ENCODE measurements around the gene AXL.
"Not testable (repeated sequence)": the region's sequence is repeated elsewhere in the genome, so short reads cannot be mapped to it uniquely, and the experiment has no call there.

The AXL gene

DNA sequence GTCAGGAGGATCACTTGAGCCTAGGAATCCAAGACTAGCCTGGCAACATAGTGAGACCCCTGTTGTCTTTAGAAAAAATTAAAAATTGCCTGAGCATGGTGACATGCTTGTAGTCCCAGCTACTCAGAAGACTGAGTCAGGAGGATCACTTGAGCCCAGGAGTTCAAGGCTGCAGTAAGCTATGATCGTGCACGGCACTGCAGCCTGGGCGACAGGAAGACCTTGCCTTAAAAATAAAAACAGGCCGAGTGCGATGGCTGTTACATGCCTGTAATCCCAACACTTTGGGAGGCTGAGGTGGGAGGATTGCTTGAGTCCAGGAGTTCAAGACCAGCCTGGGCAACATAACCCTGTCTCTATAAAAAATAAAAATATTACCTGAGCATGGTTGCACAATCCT lies 50.5 kb downstream of the AXL start:
- Histone ChIP-seq H3K36me3 (ENCODE audit: control insufficient read depth in 5 of 5, insufficient read depth in 5 of 5, low read length in 5 of 5) (peaks cover 27 to 68% (median 60%) of the 10 kb centered on the region in 5 donors), H3K27me3 (ENCODE audit: control insufficient read depth in 5 of 5, insufficient read depth in 4 of 5, low read length in 5 of 5) (no peaks in the 10 kb centered on the region), H3K27ac (ENCODE audit: low read depth, low read length) (no peak overlapping the region), H3K4me3 (ENCODE audit: low read depth in 1 of 5, low read length in 5 of 5) (no peak overlapping the region), H3K9ac (ENCODE audit: low read length in 5 of 5) (no peak overlapping the region), H3K4me1 (ENCODE audit: control insufficient read depth in 5 of 5, insufficient read depth in 5 of 5, low read length in 5 of 5) (peaks cover 4 to 33% (median 29%) of the 10 kb centered on the region in 5 donors), H3K9me3 (ENCODE audit: control insufficient read depth in 5 of 5, low read length in 5 of 5) (no peaks in the 10 kb centered on the region)

DNA sequence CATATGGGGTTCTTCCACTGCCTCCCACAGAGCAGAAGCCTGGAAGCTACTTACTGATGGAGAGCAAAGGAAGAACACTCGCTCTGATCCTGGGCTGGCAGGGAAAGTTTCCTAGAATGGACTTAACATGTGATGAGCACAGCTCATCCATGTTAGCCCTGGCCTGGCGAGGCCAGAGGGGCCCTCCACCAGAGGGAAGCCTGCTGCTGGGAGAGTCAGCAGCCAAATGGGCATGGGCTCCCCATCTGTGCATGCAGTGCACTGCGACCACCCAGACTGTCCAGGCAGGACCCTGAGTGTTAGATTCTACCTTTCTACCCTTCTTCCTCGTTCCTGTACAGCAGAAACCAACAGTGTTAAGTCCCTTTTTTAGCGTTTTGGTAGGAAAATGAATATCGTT lies 54.1 kb downstream of the AXL start:
- H3K4me3 ChIP-seq (ENCODE audit: low read depth in 1 of 5, low read length in 5 of 5) = no peak overlapping the region
- no peak overlapping the region for H3K9ac ChIP-seq (ENCODE audit: low read length in 5 of 5)
- H3K27ac ChIP-seq (ENCODE audit: low read depth, low read length) = no peak overlapping the region
- H3K4me1 ChIP-seq (ENCODE audit: control insufficient read depth in 5 of 5, insufficient read depth in 5 of 5, low read length in 5 of 5) = no peaks in the 10 kb centered on the region
- peaks cover 35 to 99% (median 91%) of the 10 kb centered on the region in 5 donors for H3K36me3 ChIP-seq (ENCODE audit: control insufficient read depth in 5 of 5, insufficient read depth in 5 of 5, low read length in 5 of 5)
- no peaks in the 10 kb centered on the region for H3K27me3 ChIP-seq (ENCODE audit: control insufficient read depth in 5 of 5, insufficient read depth in 4 of 5, low read length in 5 of 5)
- no peaks in the 10 kb centered on the region for H3K9me3 ChIP-seq (ENCODE audit: control insufficient read depth in 5 of 5, low read length in 5 of 5)

DNA sequence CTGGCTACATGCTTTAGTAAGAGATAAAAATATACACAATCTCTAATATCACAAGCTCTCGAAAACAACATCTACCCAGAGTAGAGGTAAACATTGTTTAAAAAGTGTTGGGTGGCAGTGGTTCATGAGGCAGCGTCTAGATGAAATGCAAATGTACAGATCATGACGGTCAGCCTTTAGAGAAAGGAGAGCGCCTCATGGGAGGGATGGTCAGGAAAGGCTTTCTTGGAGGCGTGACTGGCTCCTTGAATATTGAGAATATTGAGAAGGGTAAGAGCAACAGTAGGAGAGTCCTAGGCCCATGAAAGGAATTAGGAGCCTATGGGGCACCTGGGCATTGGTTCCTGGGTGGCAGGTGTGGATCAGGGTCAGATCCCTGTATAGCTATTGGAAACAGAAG lies 55.8 kb downstream of the AXL start:
- H3K4me1 ChIP-seq (ENCODE audit: control insufficient read depth in 5 of 5, insufficient read depth in 5 of 5, low read length in 5 of 5) = no peaks in the 10 kb centered on the region
- peaks cover 38 to 98% (median 93%) of the 10 kb centered on the region in 5 donors for H3K36me3 ChIP-seq (ENCODE audit: control insufficient read depth in 5 of 5, insufficient read depth in 5 of 5, low read length in 5 of 5)
- no peak overlapping the region for H3K9ac ChIP-seq (ENCODE audit: low read length in 5 of 5)
- no peaks in the 10 kb centered on the region for H3K27me3 ChIP-seq (ENCODE audit: control insufficient read depth in 5 of 5, insufficient read depth in 4 of 5, low read length in 5 of 5)
- no peaks in the 10 kb centered on the region for H3K9me3 ChIP-seq (ENCODE audit: control insufficient read depth in 5 of 5, low read length in 5 of 5)
- H3K4me3 ChIP-seq (ENCODE audit: low read depth in 1 of 5, low read length in 5 of 5) = no peak overlapping the region
- H3K27ac ChIP-seq (ENCODE audit: low read depth, low read length) = no peak overlapping the region

- no peaks in the 10 kb centered on the region for H3K9me3 ChIP-seq (ENCODE audit: control insufficient read depth in 5 of 5, low read length in 5 of 5)
- H3K4me3 ChIP-seq (ENCODE audit: low read depth in 1 of 5, low read length in 5 of 5) = no peak overlapping the region
- H3K27me3 ChIP-seq (ENCODE audit: control insufficient read depth in 5 of 5, insufficient read depth in 4 of 5, low read length in 5 of 5) = no peaks in the 10 kb centered on the region
- no peak overlapping the region for H3K9ac ChIP-seq (ENCODE audit: low read length in 5 of 5)
- H3K4me1 ChIP-seq (ENCODE audit: control insufficient read depth in 5 of 5, insufficient read depth in 5 of 5, low read length in 5 of 5) = no peaks in the 10 kb centered on the region
- no peak overlapping the region for H3K27ac ChIP-seq (ENCODE audit: low read depth, low read length)
- H3K36me3 ChIP-seq (ENCODE audit: control insufficient read depth in 5 of 5, insufficient read depth in 5 of 5, low read length in 5 of 5) = peaks cover 45 to 99% (median 97%) of the 10 kb centered on the region in 5 donors
These were observed 57.2 kb downstream of the AXL start for GRCh38 chr19:41276231-41276630.

DNA sequence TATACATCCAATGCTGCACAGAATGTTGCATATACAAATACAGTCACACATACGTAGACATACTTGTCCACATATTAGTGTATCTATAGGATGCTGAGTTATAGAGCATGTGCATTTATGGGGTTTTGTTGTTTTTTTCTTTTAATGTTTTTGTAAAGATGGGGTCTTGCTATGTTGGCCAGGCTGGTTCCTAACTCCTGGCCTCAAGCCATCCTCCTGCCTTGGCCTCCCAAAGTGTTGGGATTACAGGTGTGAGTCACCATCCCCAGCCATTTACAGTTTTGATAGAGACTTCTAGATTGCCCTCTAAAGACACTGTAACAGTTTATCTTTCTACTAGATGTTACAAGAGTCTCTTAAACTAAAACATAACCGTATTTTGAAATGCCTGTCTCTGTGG lies 59.5 kb downstream of the AXL start:
- no peak overlapping the region for H3K9ac ChIP-seq (ENCODE audit: low read length in 5 of 5)
- no peaks in the 10 kb centered on the region for H3K27me3 ChIP-seq (ENCODE audit: control insufficient read depth in 5 of 5, insufficient read depth in 4 of 5, low read length in 5 of 5)
- H3K36me3 ChIP-seq (ENCODE audit: control insufficient read depth in 5 of 5, insufficient read depth in 5 of 5, low read length in 5 of 5) = peaks cover 40 to 97% (median 93%) of the 10 kb centered on the region in 5 donors
- no peak overlapping the region for H3K4me3 ChIP-seq (ENCODE audit: low read depth in 1 of 5, low read length in 5 of 5)
- H3K4me1 ChIP-seq (ENCODE audit: control insufficient read depth in 5 of 5, insufficient read depth in 5 of 5, low read length in 5 of 5) = no peaks in the 10 kb centered on the region
- no peak overlapping the region for H3K27ac ChIP-seq (ENCODE audit: low read depth, low read length)
- H3K9me3 ChIP-seq (ENCODE audit: control insufficient read depth in 5 of 5, low read length in 5 of 5) = no peaks in the 10 kb centered on the region

DNA sequence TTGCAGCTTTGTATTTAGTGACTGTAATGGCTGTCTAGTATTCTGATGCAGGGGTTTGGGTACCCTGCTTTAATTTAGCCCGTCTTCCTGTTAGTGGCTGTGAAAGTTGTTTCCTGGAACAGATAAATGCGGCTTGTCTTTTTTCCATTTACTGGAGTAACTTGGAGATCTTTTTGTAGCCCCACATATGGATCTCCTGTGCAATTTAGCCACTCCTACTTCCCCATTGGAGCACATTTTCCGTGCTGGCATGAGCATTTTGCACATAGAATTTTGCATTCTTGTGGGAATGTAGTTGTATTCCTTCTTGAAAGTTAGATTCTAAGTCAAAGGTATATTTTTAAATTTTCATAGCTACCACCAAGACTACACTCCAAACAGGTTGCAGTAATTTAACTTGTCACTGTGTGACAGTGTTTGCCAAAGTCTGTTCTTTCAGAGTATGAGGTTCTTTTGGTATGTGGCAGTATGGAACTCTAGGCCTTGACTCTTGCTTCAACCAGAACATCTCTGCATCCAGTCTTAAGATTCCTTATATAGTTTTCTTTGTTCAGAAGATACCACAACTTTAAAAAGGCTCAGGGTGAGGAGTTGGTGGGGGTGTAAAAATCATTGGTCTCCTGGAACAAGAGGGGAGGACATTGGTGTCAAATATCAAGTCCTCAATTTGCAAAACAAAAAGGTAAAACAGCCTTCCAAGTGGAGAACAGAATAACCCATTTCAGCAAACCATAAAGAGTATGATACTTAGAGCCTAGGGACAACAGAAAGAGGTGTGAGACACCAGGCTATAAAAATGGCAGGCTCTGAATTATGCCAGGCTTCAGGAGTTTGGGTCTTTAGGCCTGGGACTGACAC lies 69.9 kb downstream of the AXL start:
- Histone ChIP-seq H3K9me3 (ENCODE audit: control insufficient read depth in 5 of 5, low read length in 5 of 5) (no peaks in the 10 kb centered on the region), H3K4me3 (ENCODE audit: low read depth in 1 of 5, low read length in 5 of 5) (no peak overlapping the region), H3K36me3 (ENCODE audit: control insufficient read depth in 5 of 5, insufficient read depth in 5 of 5, low read length in 5 of 5) (peaks cover 30 to 91% (median 80%) of the 10 kb centered on the region in 5 donors), H3K27ac (ENCODE audit: low read depth, low read length) (no peak overlapping the region), H3K4me1 (ENCODE audit: control insufficient read depth in 5 of 5, insufficient read depth in 5 of 5, low read length in 5 of 5) (peaks cover 0 to 6% (median 0%) of the 10 kb centered on the region in 5 donors), H3K9ac (ENCODE audit: low read length in 5 of 5) (no peak overlapping the region), H3K27me3 (ENCODE audit: control insufficient read depth in 5 of 5, insufficient read depth in 4 of 5, low read length in 5 of 5) (no peaks in the 10 kb centered on the region)

DNA sequence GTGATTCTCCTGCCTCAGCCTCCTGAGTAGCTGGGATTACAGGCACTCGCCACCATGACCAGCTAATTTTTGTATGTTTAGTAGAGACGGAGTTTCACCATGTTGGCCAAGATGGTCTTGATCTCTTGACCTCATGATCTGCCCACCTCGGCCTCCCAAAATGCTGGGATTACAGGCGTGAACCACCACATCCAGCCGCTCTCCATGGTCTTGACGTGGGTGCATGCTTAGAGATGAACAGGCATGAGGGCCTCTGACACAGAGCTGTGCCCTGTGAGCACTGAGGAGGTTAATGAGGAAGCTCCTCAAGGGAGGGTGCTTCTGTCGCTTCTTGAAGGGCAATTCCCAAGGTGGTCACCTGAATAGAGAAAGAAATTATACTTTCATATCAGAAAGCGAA lies 70.8 kb downstream of the AXL start:
- not testable (repeated sequence) for H3K27me3 ChIP-seq (ENCODE audit: control insufficient read depth in 5 of 5, insufficient read depth in 4 of 5, low read length in 5 of 5); H3K27ac ChIP-seq (ENCODE audit: low read depth, low read length); H3K4me1 ChIP-seq (ENCODE audit: control insufficient read depth in 5 of 5, insufficient read depth in 5 of 5, low read length in 5 of 5); H3K9me3 ChIP-seq (ENCODE audit: control insufficient read depth in 5 of 5, low read length in 5 of 5); H3K4me3 ChIP-seq (ENCODE audit: low read depth in 1 of 5, low read length in 5 of 5); H3K9ac ChIP-seq (ENCODE audit: low read length in 5 of 5)
- H3K36me3 ChIP-seq (ENCODE audit: control insufficient read depth in 5 of 5, insufficient read depth in 5 of 5, low read length in 5 of 5) = peaks cover 28 to 92% (median 83%) of the 10 kb centered on the region in 5 donors

GRCh38 chr19:41294393-41294792 lies 75.4 kb downstream of the AXL start:
- Histone ChIP-seq H3K36me3 (ENCODE audit: control insufficient read depth in 5 of 5, insufficient read depth in 5 of 5, low read length in 5 of 5) (peaks cover 23 to 96% (median 87%) of the 10 kb centered on the region in 5 donors), H3K9ac (ENCODE audit: low read length in 5 of 5) (no peak overlapping the region), H3K9me3 (ENCODE audit: control insufficient read depth in 5 of 5, low read length in 5 of 5) (no peaks in the 10 kb centered on the region), H3K4me1 (ENCODE audit: control insufficient read depth in 5 of 5, insufficient read depth in 5 of 5, low read length in 5 of 5) (peaks cover 14 to 39% (median 33%) of the 10 kb centered on the region in 5 donors), H3K4me3 (ENCODE audit: low read depth in 1 of 5, low read length in 5 of 5) (no peak overlapping the region), H3K27ac (ENCODE audit: low read depth, low read length) (no peak overlapping the region), H3K27me3 (ENCODE audit: control insufficient read depth in 5 of 5, insufficient read depth in 4 of 5, low read length in 5 of 5) (no peaks in the 10 kb centered on the region)

- H3K27ac ChIP-seq (ENCODE audit: low read depth, low read length) = peak overlapping the region; percentile 53
- H3K9me3 ChIP-seq (ENCODE audit: control insufficient read depth in 5 of 5, low read length in 5 of 5) = no peaks in the 10 kb centered on the region
- peaks cover 23 to 94% (median 87%) of the 10 kb centered on the region in 5 donors for H3K36me3 ChIP-seq (ENCODE audit: control insufficient read depth in 5 of 5, insufficient read depth in 5 of 5, low read length in 5 of 5)
- H3K9ac ChIP-seq (ENCODE audit: low read length in 5 of 5) = no peak overlapping the region
- H3K4me3 ChIP-seq (ENCODE audit: low read depth in 1 of 5, low read length in 5 of 5) = no peak overlapping the region
- no peaks in the 10 kb centered on the region for H3K27me3 ChIP-seq (ENCODE audit: control insufficient read depth in 5 of 5, insufficient read depth in 4 of 5, low read length in 5 of 5)
- H3K4me1 ChIP-seq (ENCODE audit: control insufficient read depth in 5 of 5, insufficient read depth in 5 of 5, low read length in 5 of 5) = peaks cover 20 to 50% (median 44%) of the 10 kb centered on the region in 5 donors
These were observed 76.5 kb downstream of the AXL start for GRCh38 chr19:41295499-41295898.

GRCh38 chr19:41296433-41296871 lies 77.4 kb downstream of the AXL start:
- H3K9me3 ChIP-seq (ENCODE audit: control insufficient read depth in 5 of 5, low read length in 5 of 5) = no peaks in the 10 kb centered on the region
- peak overlapping the region in 3 of 5 donors; percentile 22 to 43 (median 41) for H3K9ac ChIP-seq (ENCODE audit: low read length in 5 of 5)
- H3K27me3 ChIP-seq (ENCODE audit: control insufficient read depth in 5 of 5, insufficient read depth in 4 of 5, low read length in 5 of 5) = no peaks in the 10 kb centered on the region
- no peak overlapping the region for H3K4me3 ChIP-seq (ENCODE audit: low read depth in 1 of 5, low read length in 5 of 5)
- H3K36me3 ChIP-seq (ENCODE audit: control insufficient read depth in 5 of 5, insufficient read depth in 5 of 5, low read length in 5 of 5) = peaks cover 24 to 97% (median 84%) of the 10 kb centered on the region in 5 donors
- H3K4me1 ChIP-seq (ENCODE audit: control insufficient read depth in 5 of 5, insufficient read depth in 5 of 5, low read length in 5 of 5) = peaks cover 20 to 57% (median 52%) of the 10 kb centered on the region in 5 donors
- H3K27ac ChIP-seq (ENCODE audit: low read depth, low read length) = peak overlapping the region; percentile 53
